HCT116 (cell line): ENCODE measurements around the gene GBGT1. TPM values are rescaled to one million over a fixed set of nuclear protein-coding genes. Genes with fewer than 3 reads are reported as not detected.
A peak's percentile ranks its signal among the peaks of the same experiment; 100 is the strongest.

ENCODE experiments used
- ATAC-seq: fragments of 200-7000 bp; cut with Tn5 transposase; 2 replicates; pipeline ENCODE4 v1.9.1; 2020; ENCODE audit warnings: mild to moderate bottlenecking, moderate library complexity
- BruUV-seq: library from RNA; stranded (reverse); fragments of 400-500 nt; replicated peaks from 2 replicates; lab custom pipeline; 2021; lab: Mats Ljungman, UMichigan
- CTCF ChIA-PET: fragments of 300-600 bp; sonication (Branson Sonifier 250); formaldehyde crosslinking; loops from one replicate; lab custom pipeline; 2021; ENCODE audit warnings: antibody characterized with exemption; lab: Charles Lee
- POLR2A ChIA-PET: fragments of 300-600, 350-600 bp; sonication (Branson Sonifier 250); formaldehyde crosslinking; loops from one replicate; lab custom pipeline; 2021; ENCODE audit warnings: antibody characterized with exemption; lab: Charles Lee
- RAD21 ChIA-PET, 2 experiments: fragments of 300-600 bp; sonication (Branson Sonifier 250); formaldehyde crosslinking; loops; one replicate each; lab custom pipeline; 2023; ENCODE audit warnings: low total read pairs in 2 of 2; ENCODE audit not compliant: uncharacterized antibody in 2 of 2, unreplicated experiment in 2 of 2, low non-redundant PET in 1 of 2; lab: Charles Lee
- DNase-seq: peaks from one replicate; pipeline ENCODE4 v3.0.0-alpha.2; 2010; ENCODE audit warnings: low read depth, low spot score
- H2AFZ ChIP-seq: fragments of 200-600 bp; shearing (Covaris generic), sonication (generic); 2 replicates; pipeline ENCODE4 v1.6.1; 2017; ENCODE audit warnings: low read depth, mixed run types, mixed read lengths, antibody characterized with exemption, low read length; ENCODE audit not compliant: poor library complexity, severe bottlenecking
- H3K27ac ChIP-seq: 2 replicates; pipeline ENCODE4 v1.5.1; 2012; ENCODE audit warnings: low read depth, low read length
- H3K27me3 ChIP-seq: fragments of 200-600 bp; sonication (generic); 2 replicates; pipeline ENCODE4 v1.6.1; 2016; ENCODE audit warnings: mixed run types, low read length, mixed read lengths; ENCODE audit not compliant: insufficient read depth
- H3K36me3 ChIP-seq, 2 experiments: fragments of 200-500 bp in 1 of 2; fragments of 200-600 bp in 1 of 2; sonication (Bioruptor generic) in 1 of 2; sonication (generic) in 1 of 2; 2 replicates each; pipeline versions ENCODE4 v1.5.1 to v1.6.1; 2014 to 2016; ENCODE audit warnings: low read length in 2 of 2, inconsistent platforms in 1 of 2, mixed read lengths in 1 of 2, mixed run types in 1 of 2; ENCODE audit not compliant: insufficient read depth in 2 of 2, control insufficient read depth in 1 of 2
- H3K4me1 ChIP-seq, 2 experiments: fragments of 200-600 bp in 1 of 2; sonication (generic) in 1 of 2; 2 replicates each; pipeline versions ENCODE4 v1.5.1 to v1.6.1; 2012 to 2017; ENCODE audit warnings: low read length in 2 of 2, inconsistent platforms in 1 of 2, mild to moderate bottlenecking in 1 of 2, mixed read lengths in 1 of 2, mixed run types in 1 of 2, moderate library complexity in 1 of 2; ENCODE audit not compliant: insufficient read depth in 2 of 2, control insufficient read depth in 1 of 2
- H3K4me2 ChIP-seq: fragments of 200-600 bp; sonication (generic); 2 replicates; pipeline ENCODE4 v1.6.1; 2017; ENCODE audit warnings: mixed run types, low read length, mixed read lengths
- H3K4me3 ChIP-seq, 2 experiments: fragments of 200-600 bp in 1 of 2; sonication (generic) in 1 of 2; replicated peaks in 1 of 2; 2 replicates each; pipeline ENCODE4 v1.5.1; 2011 to 2016; ENCODE audit warnings: low read length in 2 of 2, control low read depth in 1 of 2, low read depth in 1 of 2, mild to moderate bottlenecking in 1 of 2, mixed read lengths in 1 of 2, mixed run types in 1 of 2
- H3K79me2 ChIP-seq: fragments of 200-600 bp; sonication (generic); 2 replicates; pipeline ENCODE4 v1.6.1; 2017; ENCODE audit warnings: mild to moderate bottlenecking, mixed run types, low read length, moderate library complexity, mixed read lengths; ENCODE audit not compliant: insufficient read depth
- H3K9ac ChIP-seq: fragments of 200-600 bp; sonication (generic); 2 replicates; pipeline ENCODE4 v1.6.1; 2016; ENCODE audit warnings: low read length, mixed read lengths
- H3K9me2 ChIP-seq: fragments of 200-600 bp; sonication (generic), shearing (Covaris generic); 2 replicates; pipeline ENCODE4 v1.6.1; 2017; ENCODE audit warnings: mixed run types, mild to moderate bottlenecking, moderate library complexity; ENCODE audit not compliant: insufficient read depth
- H3K9me3 ChIP-seq, 2 experiments: fragments of 200-500 bp in 1 of 2; fragments of 200-600 bp in 1 of 2; sonication (Bioruptor generic) in 1 of 2; sonication (generic) in 1 of 2; 2 replicates each; pipeline ENCODE4 v1.6.1; 2014 to 2017; ENCODE audit warnings: low read length in 2 of 2, mixed read lengths in 2 of 2, inconsistent platforms in 1 of 2, low read depth in 1 of 2, mild to moderate bottlenecking in 1 of 2, mixed run types in 1 of 2, moderate library complexity in 1 of 2; ENCODE audit not compliant: control insufficient read depth in 1 of 2, insufficient read depth in 1 of 2
- H4K20me1 ChIP-seq: fragments of 200-600 bp; sonication (generic), shearing (Covaris generic); 2 replicates; pipeline ENCODE4 v1.6.1; 2017; ENCODE audit warnings: mixed run types, mild to moderate bottlenecking, moderate library complexity; ENCODE audit not compliant: insufficient read depth
- CBX3 ChIP-seq: IDR thresholded peaks from 2 replicates; pipeline ENCODE4 v1.6.1; 2012; ENCODE audit warnings: low read depth
- EGR1 ChIP-seq: IDR thresholded peaks from 2 replicates; pipeline ENCODE4 v1.6.1; 2012; ENCODE audit warnings: low read depth
- ELF1 ChIP-seq: IDR thresholded peaks from 2 replicates; pipeline ENCODE4 v1.6.1; 2012; ENCODE audit warnings: low read depth, borderline replicate concordance
- EZH2phosphoT487 ChIP-seq: fragments of 200-600 bp; IDR thresholded peaks from 2 replicates; pipeline ENCODE4 v1.6.1; 2018; ENCODE audit warnings: antibody characterized with exemption, borderline replicate concordance
- FOSL1 ChIP-seq: IDR thresholded peaks from 2 replicates; pipeline ENCODE4 v1.6.1; 2012; ENCODE audit warnings: low read depth
- JUND ChIP-seq: IDR thresholded peaks from 2 replicates; pipeline ENCODE4 v1.6.1; 2012
- POLR2A ChIP-seq: IDR thresholded peaks from 2 replicates; pipeline ENCODE4 v1.7.0; 2011; ENCODE audit warnings: borderline replicate concordance; ENCODE audit not compliant: insufficient read depth, insufficient read length; ENCODE audit errors: extremely low read depth
- POLR2AphosphoS5 ChIP-seq: IDR thresholded peaks from 2 replicates; pipeline ENCODE4 v1.6.1; 2011; ENCODE audit warnings: mild to moderate bottlenecking, low read depth, low read length, moderate library complexity
- RAD21 ChIP-seq: IDR thresholded peaks from 2 replicates; pipeline ENCODE4 v1.6.1; 2012; ENCODE audit warnings: low read depth, mild to moderate bottlenecking
- SIN3A ChIP-seq: IDR thresholded peaks from 2 replicates; pipeline ENCODE4 v1.6.1; 2012; ENCODE audit warnings: low read depth
- SP1 ChIP-seq: IDR thresholded peaks from 2 replicates; pipeline ENCODE4 v1.6.1; 2012; ENCODE audit warnings: low read depth
- TCF7L2 ChIP-seq: IDR thresholded peaks from 2 replicates; pipeline ENCODE4 v1.7.0; 2011; ENCODE audit warnings: borderline replicate concordance, inconsistent platforms; ENCODE audit not compliant: insufficient read depth, insufficient read length; ENCODE audit errors: extremely low read depth
- YY1 ChIP-seq: IDR thresholded peaks from 2 replicates; pipeline ENCODE4 v1.6.1; 2011; ENCODE audit warnings: low read length, low read depth, moderate library complexity, mild to moderate bottlenecking; ENCODE audit not compliant: insufficient replicate concordance; ENCODE audit errors: extremely low read depth
- ZNF274 ChIP-seq: fragments of 200-500 bp; sonication (Bioruptor generic); IDR thresholded peaks from 2 replicates; pipeline ENCODE4 v1.6.1; 2014; ENCODE audit warnings: mild to moderate bottlenecking, low read depth, low read length, inconsistent platforms
- intact Hi-C: fragments of 100-400 bp; cut with micrococcal nuclease; formaldehyde crosslinking; loops from 2 replicates; pipeline ENCODE4 v1.10.0; 2022
- total RNA-seq: library from RNA; stranded (reverse); gene quantifications from one replicate; pipeline ENCODE4 v1.2.1, GENCODE V29; 2021; ENCODE audit not compliant: unreplicated experiment
- TF ChIP-seq, protein P1 (sequence below): IDR thresholded peaks from 2 replicates; pipeline ENCODE4 v1.6.1; 2011; ENCODE audit warnings: mild to moderate bottlenecking, low read length, moderate library complexity; ENCODE audit not compliant: insufficient replicate concordance; ENCODE audit errors: extremely low read depth
- TF ChIP-seq, protein P2 (sequence below): IDR thresholded peaks from 2 replicates; pipeline ENCODE4 v1.6.1; 2012; ENCODE audit warnings: low read depth
- TF ChIP-seq, protein P3 (sequence below): IDR thresholded peaks from 2 replicates; pipeline ENCODE4 v1.6.1; 2012
- TF ChIP-seq, protein P4 (sequence below), 3 experiments: fragments of 200-600 bp in 1 of 3; sonication (generic) in 1 of 3; IDR thresholded peaks in 2 of 3; conservative IDR thresholded peaks in 1 of 3; 2 replicates each; pipeline ENCODE4 v1.5.1; 2012 to 2017; ENCODE audit warnings: low read depth in 2 of 3, low read length in 2 of 3, antibody characterized with exemption in 1 of 3, borderline replicate concordance in 1 of 3, control low read depth in 1 of 3, mild to moderate bottlenecking in 1 of 3, mixed read lengths in 1 of 3, mixed run types in 1 of 3, moderate library complexity in 1 of 3; ENCODE audit not compliant: insufficient read depth in 1 of 3

GBGT1 gene
- total RNA-seq, 1 experiment from 2014 or later = 0.34 TPM

DNA sequence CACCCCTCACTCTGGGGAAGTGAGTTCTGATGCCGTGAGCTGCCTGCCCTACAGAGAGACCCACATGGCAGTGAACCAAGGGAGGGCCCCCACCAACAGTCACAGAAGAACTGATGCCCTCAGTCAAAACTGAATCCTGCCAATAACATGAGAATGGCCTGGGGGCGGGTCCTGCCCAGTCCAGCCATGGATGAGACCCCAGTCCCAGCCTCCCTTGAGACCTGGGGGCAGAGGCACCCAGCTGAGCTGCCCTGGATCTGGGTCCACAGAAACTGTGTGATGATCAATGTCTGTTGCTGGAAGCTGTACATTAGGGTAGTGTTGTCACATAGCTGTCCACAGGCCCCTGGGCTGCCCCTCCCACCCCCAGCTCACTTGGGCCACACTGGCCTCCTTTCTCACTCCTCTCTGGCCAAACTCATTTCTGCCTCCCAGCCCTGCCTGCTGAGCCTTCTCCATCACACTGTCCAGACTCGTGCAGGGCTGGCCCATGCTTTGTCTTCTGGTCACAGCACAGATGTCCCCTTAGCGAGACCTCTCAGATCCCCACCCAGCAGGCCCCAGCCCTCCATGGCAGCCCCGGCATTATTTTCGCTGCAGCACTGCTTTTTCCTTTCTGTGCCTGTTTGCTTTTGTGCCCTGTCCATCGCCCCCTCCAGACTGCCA lies 16.8 kb downstream of the GBGT1 start:
- no peaks in the 10 kb centered on the region for H3K36me3 ChIP-seq
- H3K27me3 ChIP-seq = no peaks in the 10 kb centered on the region
- no peak for ATAC-seq
- peak overlapping the region in 1 of 2 experiments; percentile 73; a peak in 1 of 4 replicates for H3K4me3 ChIP-seq
- ChIA-PET POLR2A (interaction anchor here (1.2 kb wide), 1 partner anchor 11 kb away, joined by 3 read pairs; no protein-coding TSS in a partner anchor), CTCF (interaction anchor here (1.0 to 5.0 kb wide), 5 partner anchors 12 to 106 kb away, joined by 4 to 40 read pairs (median 5); no protein-coding TSS in a partner anchor), RAD21 (no interaction called here)
- peaks cover 19 to 59% of the 10 kb centered on the region in 2 experiments for H3K4me1 ChIP-seq
- intact Hi-C loops = no loop called here
- H3K9me3 ChIP-seq = no peaks in the 10 kb centered on the region
- no peaks in the 10 kb centered on the region for H3K9me2 ChIP-seq
- no peak for TF ChIP-seq RAD21
- TF ChIP-seq EGR1 = no peak
- no peak for TF ChIP-seq TCF7L2
- TF ChIP-seq ELF1 = no peak
- no peak for TF ChIP-seq SIN3A
- TF ChIP-seq SP1 = no peak
- no peak for TF ChIP-seq YY1
- TF ChIP-seq, protein P1, sequence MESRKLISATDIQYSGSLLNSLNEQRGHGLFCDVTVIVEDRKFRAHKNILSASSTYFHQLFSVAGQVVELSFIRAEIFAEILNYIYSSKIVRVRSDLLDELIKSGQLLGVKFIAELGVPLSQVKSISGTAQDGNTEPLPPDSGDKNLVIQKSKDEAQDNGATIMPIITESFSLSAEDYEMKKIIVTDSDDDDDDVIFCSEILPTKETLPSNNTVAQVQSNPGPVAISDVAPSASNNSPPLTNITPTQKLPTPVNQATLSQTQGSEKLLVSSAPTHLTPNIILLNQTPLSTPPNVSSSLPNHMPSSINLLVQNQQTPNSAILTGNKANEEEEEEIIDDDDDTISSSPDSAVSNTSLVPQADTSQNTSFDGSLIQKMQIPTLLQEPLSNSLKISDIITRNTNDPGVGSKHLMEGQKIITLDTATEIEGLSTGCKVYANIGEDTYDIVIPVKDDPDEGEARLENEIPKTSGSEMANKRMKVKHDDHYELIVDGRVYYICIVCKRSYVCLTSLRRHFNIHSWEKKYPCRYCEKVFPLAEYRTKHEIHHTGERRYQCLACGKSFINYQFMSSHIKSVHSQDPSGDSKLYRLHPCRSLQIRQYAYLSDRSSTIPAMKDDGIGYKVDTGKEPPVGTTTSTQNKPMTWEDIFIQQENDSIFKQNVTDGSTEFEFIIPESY = no peak
- TF ChIP-seq CBX3 = no peak
- TF ChIP-seq FOSL1 = no peak
- no peak for TF ChIP-seq POLR2A
- no peak for TF ChIP-seq POLR2AphosphoS5
- TF ChIP-seq, protein P2, sequence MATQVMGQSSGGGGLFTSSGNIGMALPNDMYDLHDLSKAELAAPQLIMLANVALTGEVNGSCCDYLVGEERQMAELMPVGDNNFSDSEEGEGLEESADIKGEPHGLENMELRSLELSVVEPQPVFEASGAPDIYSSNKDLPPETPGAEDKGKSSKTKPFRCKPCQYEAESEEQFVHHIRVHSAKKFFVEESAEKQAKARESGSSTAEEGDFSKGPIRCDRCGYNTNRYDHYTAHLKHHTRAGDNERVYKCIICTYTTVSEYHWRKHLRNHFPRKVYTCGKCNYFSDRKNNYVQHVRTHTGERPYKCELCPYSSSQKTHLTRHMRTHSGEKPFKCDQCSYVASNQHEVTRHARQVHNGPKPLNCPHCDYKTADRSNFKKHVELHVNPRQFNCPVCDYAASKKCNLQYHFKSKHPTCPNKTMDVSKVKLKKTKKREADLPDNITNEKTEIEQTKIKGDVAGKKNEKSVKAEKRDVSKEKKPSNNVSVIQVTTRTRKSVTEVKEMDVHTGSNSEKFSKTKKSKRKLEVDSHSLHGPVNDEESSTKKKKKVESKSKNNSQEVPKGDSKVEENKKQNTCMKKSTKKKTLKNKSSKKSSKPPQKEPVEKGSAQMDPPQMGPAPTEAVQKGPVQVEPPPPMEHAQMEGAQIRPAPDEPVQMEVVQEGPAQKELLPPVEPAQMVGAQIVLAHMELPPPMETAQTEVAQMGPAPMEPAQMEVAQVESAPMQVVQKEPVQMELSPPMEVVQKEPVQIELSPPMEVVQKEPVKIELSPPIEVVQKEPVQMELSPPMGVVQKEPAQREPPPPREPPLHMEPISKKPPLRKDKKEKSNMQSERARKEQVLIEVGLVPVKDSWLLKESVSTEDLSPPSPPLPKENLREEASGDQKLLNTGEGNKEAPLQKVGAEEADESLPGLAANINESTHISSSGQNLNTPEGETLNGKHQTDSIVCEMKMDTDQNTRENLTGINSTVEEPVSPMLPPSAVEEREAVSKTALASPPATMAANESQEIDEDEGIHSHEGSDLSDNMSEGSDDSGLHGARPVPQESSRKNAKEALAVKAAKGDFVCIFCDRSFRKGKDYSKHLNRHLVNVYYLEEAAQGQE = no peak
- TF ChIP-seq, protein P3, sequence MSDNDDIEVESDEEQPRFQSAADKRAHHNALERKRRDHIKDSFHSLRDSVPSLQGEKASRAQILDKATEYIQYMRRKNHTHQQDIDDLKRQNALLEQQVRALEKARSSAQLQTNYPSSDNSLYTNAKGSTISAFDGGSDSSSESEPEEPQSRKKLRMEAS = no peak
- TF ChIP-seq, protein P4, sequence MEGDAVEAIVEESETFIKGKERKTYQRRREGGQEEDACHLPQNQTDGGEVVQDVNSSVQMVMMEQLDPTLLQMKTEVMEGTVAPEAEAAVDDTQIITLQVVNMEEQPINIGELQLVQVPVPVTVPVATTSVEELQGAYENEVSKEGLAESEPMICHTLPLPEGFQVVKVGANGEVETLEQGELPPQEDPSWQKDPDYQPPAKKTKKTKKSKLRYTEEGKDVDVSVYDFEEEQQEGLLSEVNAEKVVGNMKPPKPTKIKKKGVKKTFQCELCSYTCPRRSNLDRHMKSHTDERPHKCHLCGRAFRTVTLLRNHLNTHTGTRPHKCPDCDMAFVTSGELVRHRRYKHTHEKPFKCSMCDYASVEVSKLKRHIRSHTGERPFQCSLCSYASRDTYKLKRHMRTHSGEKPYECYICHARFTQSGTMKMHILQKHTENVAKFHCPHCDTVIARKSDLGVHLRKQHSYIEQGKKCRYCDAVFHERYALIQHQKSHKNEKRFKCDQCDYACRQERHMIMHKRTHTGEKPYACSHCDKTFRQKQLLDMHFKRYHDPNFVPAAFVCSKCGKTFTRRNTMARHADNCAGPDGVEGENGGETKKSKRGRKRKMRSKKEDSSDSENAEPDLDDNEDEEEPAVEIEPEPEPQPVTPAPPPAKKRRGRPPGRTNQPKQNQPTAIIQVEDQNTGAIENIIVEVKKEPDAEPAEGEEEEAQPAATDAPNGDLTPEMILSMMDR (IDR thresholded peaks at IDR 0.05 in 2 of 3, conservative IDR thresholded peaks at IDR 0.05 in 1 of 3; ENCODE audit: borderline replicate concordance in 1 of 3, insufficient read depth in 1 of 3, low read depth in 2 of 3, low read length in 2 of 3) = no peak
- TF ChIP-seq EZH2phosphoT487 = no peak
- TF ChIP-seq JUND = no peak
- TF ChIP-seq ZNF274 = no peak
- no peak for DNase-seq
- H4K20me1 ChIP-seq = no peaks in the 10 kb centered on the region; the same call in 1 of the 2 replicates
- BruUV-seq = no TSS peak
- peak overlapping the region; percentile 96 for H3K4me2 ChIP-seq
- H3K9ac ChIP-seq = peak overlapping the region; percentile 12; the same call in 1 of the 2 replicates
- peaks cover 64% of the 10 kb centered on the region for H3K79me2 ChIP-seq
- no peak overlapping the region; the same call in 1 of the 2 replicates for H3K27ac ChIP-seq
- no peak overlapping the region for H2AFZ ChIP-seq
